Renal cortical epithelial cell (primary cell): ENCODE data around the gene NTNG1. TPM values are rescaled to one million over a fixed set of nuclear protein-coding genes. Genes with fewer than 3 reads are reported as not detected.

ENCODE experiments used
- DNase-seq: peaks from one replicate; pipeline ENCODE4 v3.0.0-alpha.2; 2011; ENCODE audit warnings: low read depth
- total RNA-seq: library from RNA; depleted of rRNA; stranded (reverse); fragments of >200 nt; gene quantifications from 2 replicates; pipeline ENCODE4 v1.2.3, GENCODE V29; 2014

NTNG1 gene
- total RNA-seq, 1 donor from 2014 or later: 32.8 TPM

- DNase-seq: no peak
These were observed 310.9 kb downstream of the NTNG1 start for GRCh38 chr1:107451715-107452114.

- DNase-seq: peak; percentile 13
These were observed 314.0 kb downstream of the NTNG1 start for GRCh38 chr1:107454791-107455190.

- DNase-seq: no peak
These were observed 317.1 kb downstream of the NTNG1 start for GRCh38 chr1:107457989-107458388.

GRCh38 chr1:107459204-107459904 is 318.5 kb downstream of the NTNG1 start:
- DNase-seq: no peak

- no peak for DNase-seq
These were observed 319.2 kb downstream of the NTNG1 start for GRCh38 chr1:107460035-107460434.

- DNase-seq: no peak
These were observed 324.0 kb downstream of the NTNG1 start for GRCh38 chr1:107464827-107465226.

GRCh38 chr1:107467286-107467685 is 326.4 kb downstream of the NTNG1 start:
- DNase-seq: no peak

- no peak for DNase-seq
These were observed 327.0 kb downstream of the NTNG1 start for GRCh38 chr1:107467811-107468210.

- DNase-seq: no peak
These were observed 332.2 kb downstream of the NTNG1 start for GRCh38 chr1:107473065-107473464.

GRCh38 chr1:107474877-107475612 is 334.2 kb downstream of the NTNG1 start:
- no peak for DNase-seq

GRCh38 chr1:107477233-107477632 is 336.4 kb downstream of the NTNG1 start:
- no peak for DNase-seq

GRCh38 chr1:107479865-107480350 is 339.1 kb downstream of the NTNG1 start:
- no peak for DNase-seq

- DNase-seq: peak; percentile 7
These were observed 339.9 kb downstream of the NTNG1 start for GRCh38 chr1:107480548-107481415.

GRCh38 chr1:107481756-107482384 is 341.0 kb downstream of the NTNG1 start:
- no peak for DNase-seq

GRCh38 chr1:107483949-107484348 is 343.1 kb downstream of the NTNG1 start:
- no peak for DNase-seq

- DNase-seq: peak; percentile 29
These were observed 345.5 kb downstream of the NTNG1 start for GRCh38 chr1:107486349-107486748.

- no peak for DNase-seq
These were observed 346.7 kb downstream of the NTNG1 start for GRCh38 chr1:107487506-107487905.

- no peak for DNase-seq
These were observed 350.7 kb downstream of the NTNG1 start for GRCh38 chr1:107491582-107491981.

- DNase-seq: no peak
These were observed 352.4 kb downstream of the NTNG1 start for GRCh38 chr1:107493111-107493716.

- DNase-seq: no peak
These were observed 353.2 kb downstream of the NTNG1 start for GRCh38 chr1:107494061-107494460.

GRCh38 chr1:107496002-107496401 is 355.2 kb downstream of the NTNG1 start:
- no peak for DNase-seq
